ENCODE measurements around the gene GALNT14.

DNA sequence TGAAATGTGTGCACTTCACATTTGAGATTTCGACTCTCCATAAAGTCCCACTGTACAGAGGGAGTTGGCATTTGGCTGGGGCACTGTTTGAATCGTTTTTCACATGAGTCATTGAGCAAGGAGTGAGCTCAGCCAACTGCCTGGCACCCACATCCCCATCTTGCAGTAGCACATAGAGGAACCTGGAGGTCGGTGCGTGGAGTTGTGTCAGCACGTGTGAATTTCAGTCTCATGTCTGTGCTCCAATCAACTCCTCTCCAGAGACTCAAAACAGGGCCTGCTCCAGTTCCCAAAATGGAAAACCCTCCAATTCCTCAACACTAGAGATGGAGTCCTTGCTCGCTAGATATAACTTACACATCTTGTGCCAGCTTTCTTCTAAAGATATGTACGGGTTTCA lies 204.2 kb downstream of the GALNT14 start:
- TF ChIP-seq CTCF (IDR thresholded peaks at IDR 0.05; ENCODE audit: insufficient read depth, low read depth, low read length) (no peak), EZH2 (IDR thresholded peaks at IDR 0.05; ENCODE audit: insufficient read depth, low read length) (no peak)
